ENCODE data around the gene IFIH1. TPM values are rescaled to one million over a fixed set of nuclear protein-coding genes. Genes with fewer than 3 reads are reported as not detected.

Gene IFIH1
- total and polyA plus RNA-seq, 2 experiments from 2014 or later, result 1.2 to 2.5 TPM

DNA sequence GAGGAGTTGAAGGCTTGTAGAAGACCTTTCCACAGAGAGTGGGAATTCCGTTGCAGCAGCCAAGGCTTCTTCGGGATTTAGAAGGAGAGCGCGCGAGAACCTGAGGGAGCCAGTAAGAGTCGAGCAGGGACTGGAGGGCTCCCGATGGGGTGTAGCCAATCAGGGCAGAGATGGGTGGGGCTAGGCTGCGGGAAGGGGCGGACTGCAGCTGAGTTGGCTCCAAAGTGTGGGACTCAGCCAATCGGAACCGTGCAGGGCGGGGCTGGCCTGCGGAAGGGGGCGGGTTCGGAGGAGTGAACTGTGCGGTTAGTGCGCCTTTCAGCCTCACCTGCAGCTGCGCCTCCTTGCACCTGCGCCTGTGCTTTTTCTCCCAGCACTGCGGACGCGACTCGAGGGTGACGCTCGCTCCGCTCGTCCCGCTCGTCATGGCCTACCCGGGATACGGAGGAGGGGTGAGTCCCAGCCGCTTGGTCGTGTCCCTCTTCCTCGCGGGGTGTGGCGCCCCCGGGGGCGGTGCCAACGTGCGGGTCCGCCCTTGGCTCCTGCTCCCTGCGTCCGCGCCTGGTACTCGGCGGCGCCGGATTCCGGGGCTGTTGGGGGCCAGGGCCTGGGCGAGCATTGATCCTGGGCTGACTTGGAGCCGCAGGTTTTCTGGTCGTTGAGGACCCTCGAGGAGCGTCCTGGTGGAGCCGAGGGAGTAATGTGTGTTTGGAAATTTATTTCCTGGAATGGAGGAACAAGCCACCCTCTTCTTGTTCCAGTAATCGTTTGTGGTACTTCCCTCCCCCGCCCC lies 25.5 kb upstream of the IFIH1 start, which contains the start of gene GCA:
Gene GCA, plus strand, starts transcription at position 309 of the 793 bp plus-strand sequence. Its CDS starts 117 bp downstream, at position 426.
- peak within 1 kb of the TSS; percentile 95 for H3K4me3 Mint-ChIP-seq
- peaks cover 3% of the 10 kb centered on the region for H3K27me3 Mint-ChIP-seq (ENCODE audit: insufficient read depth, low read depth, poor library complexity)
- Histone ChIP-seq H3K79me2 (replicated peaks; ENCODE audit: insufficient read depth) (peaks cover 30% of the 10 kb centered on the region), H4K20me1 (replicated peaks; ENCODE audit: insufficient read depth) (peaks cover 6% of the 10 kb centered on the region), H3K4me3 (peak within 1 kb of the TSS; percentile 60), H3K9me2 (ENCODE audit: insufficient read depth) (peaks cover 5% of the 10 kb centered on the region; the same call in 1 of the 2 replicates), H3K27me3 (ENCODE audit: insufficient read depth) (no peaks in the 10 kb centered on the region), H2AFZ (peak within 1 kb of the TSS; percentile 90), H3F3A (replicated peaks; ENCODE audit: low read depth) (no peaks in the 10 kb centered on the region), H3K4me2 (peak within 1 kb of the TSS; percentile 80), H3K36me3 (ENCODE audit: insufficient read depth) (no peaks in the 10 kb centered on the region), H3K27ac (ENCODE audit: low read depth) (no peak within 1 kb of the TSS), H3K4me1 (ENCODE audit: insufficient read depth) (peaks cover 6% of the 10 kb centered on the region)
- ATAC-seq (peak; percentile 98), DNase-seq (ENCODE audit: low spot score) (peak; percentile 98)
- no peak for TF ChIP-seq ZNF331 (CRISPR knock-in tag; IDR thresholded peaks at IDR 0.05; ENCODE audit: low read depth)
- TF ChIP-seq CREB1 (CRISPR knock-in tag; IDR thresholded peaks at IDR 0.05; ENCODE audit: low read depth), result peak; percentile 74; the same call in 1 of the 2 replicates
- TF ChIP-seq, protein P1, sequence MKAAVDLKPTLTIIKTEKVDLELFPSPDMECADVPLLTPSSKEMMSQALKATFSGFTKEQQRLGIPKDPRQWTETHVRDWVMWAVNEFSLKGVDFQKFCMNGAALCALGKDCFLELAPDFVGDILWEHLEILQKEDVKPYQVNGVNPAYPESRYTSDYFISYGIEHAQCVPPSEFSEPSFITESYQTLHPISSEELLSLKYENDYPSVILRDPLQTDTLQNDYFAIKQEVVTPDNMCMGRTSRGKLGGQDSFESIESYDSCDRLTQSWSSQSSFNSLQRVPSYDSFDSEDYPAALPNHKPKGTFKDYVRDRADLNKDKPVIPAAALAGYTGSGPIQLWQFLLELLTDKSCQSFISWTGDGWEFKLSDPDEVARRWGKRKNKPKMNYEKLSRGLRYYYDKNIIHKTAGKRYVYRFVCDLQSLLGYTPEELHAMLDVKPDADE (IDR thresholded peaks at IDR 0.05), result 0 out of 2 replicates have a peak, but pooled peaks have one; percentile 26
- TF ChIP-seq, protein P2, sequence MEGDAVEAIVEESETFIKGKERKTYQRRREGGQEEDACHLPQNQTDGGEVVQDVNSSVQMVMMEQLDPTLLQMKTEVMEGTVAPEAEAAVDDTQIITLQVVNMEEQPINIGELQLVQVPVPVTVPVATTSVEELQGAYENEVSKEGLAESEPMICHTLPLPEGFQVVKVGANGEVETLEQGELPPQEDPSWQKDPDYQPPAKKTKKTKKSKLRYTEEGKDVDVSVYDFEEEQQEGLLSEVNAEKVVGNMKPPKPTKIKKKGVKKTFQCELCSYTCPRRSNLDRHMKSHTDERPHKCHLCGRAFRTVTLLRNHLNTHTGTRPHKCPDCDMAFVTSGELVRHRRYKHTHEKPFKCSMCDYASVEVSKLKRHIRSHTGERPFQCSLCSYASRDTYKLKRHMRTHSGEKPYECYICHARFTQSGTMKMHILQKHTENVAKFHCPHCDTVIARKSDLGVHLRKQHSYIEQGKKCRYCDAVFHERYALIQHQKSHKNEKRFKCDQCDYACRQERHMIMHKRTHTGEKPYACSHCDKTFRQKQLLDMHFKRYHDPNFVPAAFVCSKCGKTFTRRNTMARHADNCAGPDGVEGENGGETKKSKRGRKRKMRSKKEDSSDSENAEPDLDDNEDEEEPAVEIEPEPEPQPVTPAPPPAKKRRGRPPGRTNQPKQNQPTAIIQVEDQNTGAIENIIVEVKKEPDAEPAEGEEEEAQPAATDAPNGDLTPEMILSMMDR (conservative IDR thresholded peaks at IDR 0.05; ENCODE audit: low read depth in 2 of 2), result no peak; a peak in 1 of 4 replicates
- TF ChIP-seq POLR2AphosphoS5 (IDR thresholded peaks at IDR 0.05; ENCODE audit: low read depth), result peak; percentile 95
- H3K9me3 Mint-ChIP-seq, result no peaks in the 10 kb centered on the region
- H3K4me1 Mint-ChIP-seq, result peaks cover 11% of the 10 kb centered on the region; the same call in 2 of the 3 replicates
- H3K27ac Mint-ChIP-seq, result peak within 1 kb of the TSS; percentile 92
- H3K36me3 Mint-ChIP-seq (ENCODE audit: low read depth), result no peaks in the 10 kb centered on the region; the same call in 2 of the 3 replicates

DNA sequence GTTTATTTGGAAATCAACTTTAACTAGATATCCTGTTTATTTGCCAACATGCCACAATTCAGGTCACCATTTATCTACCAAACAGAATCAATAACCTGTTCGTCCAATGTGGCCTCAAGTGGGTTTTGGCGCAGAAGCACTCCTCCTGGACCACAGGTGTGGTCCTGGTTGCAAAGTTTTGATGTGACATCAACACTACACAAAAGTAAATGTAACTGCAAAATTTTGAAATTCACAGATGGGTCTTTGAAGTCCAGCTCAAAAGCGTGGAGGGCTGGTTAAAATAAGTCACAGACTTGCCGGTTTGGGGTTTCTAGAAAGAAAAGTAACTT lies 25.0 kb upstream of the IFIH1 start:
- Mint-ChIP-seq H3K27me3 (ENCODE audit: insufficient read depth, low read depth, poor library complexity) (peaks cover 3% of the 10 kb centered on the region), H3K9me3 (no peaks in the 10 kb centered on the region), H3K27ac (peak overlapping the region; percentile 86), H3K36me3 (ENCODE audit: low read depth) (no peaks in the 10 kb centered on the region; the same call in 2 of the 3 replicates), H3K4me3 (peak overlapping the region; percentile 95), H3K4me1 (peaks cover 11% of the 10 kb centered on the region; the same call in 2 of the 3 replicates)
- peak overlapping the region; percentile 80 for H3K4me2 ChIP-seq
- peak overlapping the region; percentile 52 for H3K4me3 ChIP-seq
- no peaks in the 10 kb centered on the region for H3K36me3 ChIP-seq (ENCODE audit: insufficient read depth)
- peaks cover 6% of the 10 kb centered on the region for H3K4me1 ChIP-seq (ENCODE audit: insufficient read depth)
- ATAC-seq (no peak), DNase-seq (ENCODE audit: low spot score) (no peak)
- H3K79me2 ChIP-seq (replicated peaks; ENCODE audit: insufficient read depth), result peaks cover 30% of the 10 kb centered on the region
- H3K9me2 ChIP-seq (ENCODE audit: insufficient read depth), result peaks cover 5% of the 10 kb centered on the region; the same call in 1 of the 2 replicates
- no peaks in the 10 kb centered on the region for H3K27me3 ChIP-seq (ENCODE audit: insufficient read depth)
- H2AFZ ChIP-seq, result peak overlapping the region; percentile 90
- peaks cover 6% of the 10 kb centered on the region for H4K20me1 ChIP-seq (replicated peaks; ENCODE audit: insufficient read depth)
- no peaks in the 10 kb centered on the region for H3F3A ChIP-seq (replicated peaks; ENCODE audit: low read depth)
- no peak overlapping the region for H3K27ac ChIP-seq (ENCODE audit: low read depth)
- TF ChIP-seq, protein P3, sequence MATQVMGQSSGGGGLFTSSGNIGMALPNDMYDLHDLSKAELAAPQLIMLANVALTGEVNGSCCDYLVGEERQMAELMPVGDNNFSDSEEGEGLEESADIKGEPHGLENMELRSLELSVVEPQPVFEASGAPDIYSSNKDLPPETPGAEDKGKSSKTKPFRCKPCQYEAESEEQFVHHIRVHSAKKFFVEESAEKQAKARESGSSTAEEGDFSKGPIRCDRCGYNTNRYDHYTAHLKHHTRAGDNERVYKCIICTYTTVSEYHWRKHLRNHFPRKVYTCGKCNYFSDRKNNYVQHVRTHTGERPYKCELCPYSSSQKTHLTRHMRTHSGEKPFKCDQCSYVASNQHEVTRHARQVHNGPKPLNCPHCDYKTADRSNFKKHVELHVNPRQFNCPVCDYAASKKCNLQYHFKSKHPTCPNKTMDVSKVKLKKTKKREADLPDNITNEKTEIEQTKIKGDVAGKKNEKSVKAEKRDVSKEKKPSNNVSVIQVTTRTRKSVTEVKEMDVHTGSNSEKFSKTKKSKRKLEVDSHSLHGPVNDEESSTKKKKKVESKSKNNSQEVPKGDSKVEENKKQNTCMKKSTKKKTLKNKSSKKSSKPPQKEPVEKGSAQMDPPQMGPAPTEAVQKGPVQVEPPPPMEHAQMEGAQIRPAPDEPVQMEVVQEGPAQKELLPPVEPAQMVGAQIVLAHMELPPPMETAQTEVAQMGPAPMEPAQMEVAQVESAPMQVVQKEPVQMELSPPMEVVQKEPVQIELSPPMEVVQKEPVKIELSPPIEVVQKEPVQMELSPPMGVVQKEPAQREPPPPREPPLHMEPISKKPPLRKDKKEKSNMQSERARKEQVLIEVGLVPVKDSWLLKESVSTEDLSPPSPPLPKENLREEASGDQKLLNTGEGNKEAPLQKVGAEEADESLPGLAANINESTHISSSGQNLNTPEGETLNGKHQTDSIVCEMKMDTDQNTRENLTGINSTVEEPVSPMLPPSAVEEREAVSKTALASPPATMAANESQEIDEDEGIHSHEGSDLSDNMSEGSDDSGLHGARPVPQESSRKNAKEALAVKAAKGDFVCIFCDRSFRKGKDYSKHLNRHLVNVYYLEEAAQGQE (IDR thresholded peaks at IDR 0.05; ENCODE audit: unreplicated experiment), result no peak
- TF ChIP-seq, protein P4, sequence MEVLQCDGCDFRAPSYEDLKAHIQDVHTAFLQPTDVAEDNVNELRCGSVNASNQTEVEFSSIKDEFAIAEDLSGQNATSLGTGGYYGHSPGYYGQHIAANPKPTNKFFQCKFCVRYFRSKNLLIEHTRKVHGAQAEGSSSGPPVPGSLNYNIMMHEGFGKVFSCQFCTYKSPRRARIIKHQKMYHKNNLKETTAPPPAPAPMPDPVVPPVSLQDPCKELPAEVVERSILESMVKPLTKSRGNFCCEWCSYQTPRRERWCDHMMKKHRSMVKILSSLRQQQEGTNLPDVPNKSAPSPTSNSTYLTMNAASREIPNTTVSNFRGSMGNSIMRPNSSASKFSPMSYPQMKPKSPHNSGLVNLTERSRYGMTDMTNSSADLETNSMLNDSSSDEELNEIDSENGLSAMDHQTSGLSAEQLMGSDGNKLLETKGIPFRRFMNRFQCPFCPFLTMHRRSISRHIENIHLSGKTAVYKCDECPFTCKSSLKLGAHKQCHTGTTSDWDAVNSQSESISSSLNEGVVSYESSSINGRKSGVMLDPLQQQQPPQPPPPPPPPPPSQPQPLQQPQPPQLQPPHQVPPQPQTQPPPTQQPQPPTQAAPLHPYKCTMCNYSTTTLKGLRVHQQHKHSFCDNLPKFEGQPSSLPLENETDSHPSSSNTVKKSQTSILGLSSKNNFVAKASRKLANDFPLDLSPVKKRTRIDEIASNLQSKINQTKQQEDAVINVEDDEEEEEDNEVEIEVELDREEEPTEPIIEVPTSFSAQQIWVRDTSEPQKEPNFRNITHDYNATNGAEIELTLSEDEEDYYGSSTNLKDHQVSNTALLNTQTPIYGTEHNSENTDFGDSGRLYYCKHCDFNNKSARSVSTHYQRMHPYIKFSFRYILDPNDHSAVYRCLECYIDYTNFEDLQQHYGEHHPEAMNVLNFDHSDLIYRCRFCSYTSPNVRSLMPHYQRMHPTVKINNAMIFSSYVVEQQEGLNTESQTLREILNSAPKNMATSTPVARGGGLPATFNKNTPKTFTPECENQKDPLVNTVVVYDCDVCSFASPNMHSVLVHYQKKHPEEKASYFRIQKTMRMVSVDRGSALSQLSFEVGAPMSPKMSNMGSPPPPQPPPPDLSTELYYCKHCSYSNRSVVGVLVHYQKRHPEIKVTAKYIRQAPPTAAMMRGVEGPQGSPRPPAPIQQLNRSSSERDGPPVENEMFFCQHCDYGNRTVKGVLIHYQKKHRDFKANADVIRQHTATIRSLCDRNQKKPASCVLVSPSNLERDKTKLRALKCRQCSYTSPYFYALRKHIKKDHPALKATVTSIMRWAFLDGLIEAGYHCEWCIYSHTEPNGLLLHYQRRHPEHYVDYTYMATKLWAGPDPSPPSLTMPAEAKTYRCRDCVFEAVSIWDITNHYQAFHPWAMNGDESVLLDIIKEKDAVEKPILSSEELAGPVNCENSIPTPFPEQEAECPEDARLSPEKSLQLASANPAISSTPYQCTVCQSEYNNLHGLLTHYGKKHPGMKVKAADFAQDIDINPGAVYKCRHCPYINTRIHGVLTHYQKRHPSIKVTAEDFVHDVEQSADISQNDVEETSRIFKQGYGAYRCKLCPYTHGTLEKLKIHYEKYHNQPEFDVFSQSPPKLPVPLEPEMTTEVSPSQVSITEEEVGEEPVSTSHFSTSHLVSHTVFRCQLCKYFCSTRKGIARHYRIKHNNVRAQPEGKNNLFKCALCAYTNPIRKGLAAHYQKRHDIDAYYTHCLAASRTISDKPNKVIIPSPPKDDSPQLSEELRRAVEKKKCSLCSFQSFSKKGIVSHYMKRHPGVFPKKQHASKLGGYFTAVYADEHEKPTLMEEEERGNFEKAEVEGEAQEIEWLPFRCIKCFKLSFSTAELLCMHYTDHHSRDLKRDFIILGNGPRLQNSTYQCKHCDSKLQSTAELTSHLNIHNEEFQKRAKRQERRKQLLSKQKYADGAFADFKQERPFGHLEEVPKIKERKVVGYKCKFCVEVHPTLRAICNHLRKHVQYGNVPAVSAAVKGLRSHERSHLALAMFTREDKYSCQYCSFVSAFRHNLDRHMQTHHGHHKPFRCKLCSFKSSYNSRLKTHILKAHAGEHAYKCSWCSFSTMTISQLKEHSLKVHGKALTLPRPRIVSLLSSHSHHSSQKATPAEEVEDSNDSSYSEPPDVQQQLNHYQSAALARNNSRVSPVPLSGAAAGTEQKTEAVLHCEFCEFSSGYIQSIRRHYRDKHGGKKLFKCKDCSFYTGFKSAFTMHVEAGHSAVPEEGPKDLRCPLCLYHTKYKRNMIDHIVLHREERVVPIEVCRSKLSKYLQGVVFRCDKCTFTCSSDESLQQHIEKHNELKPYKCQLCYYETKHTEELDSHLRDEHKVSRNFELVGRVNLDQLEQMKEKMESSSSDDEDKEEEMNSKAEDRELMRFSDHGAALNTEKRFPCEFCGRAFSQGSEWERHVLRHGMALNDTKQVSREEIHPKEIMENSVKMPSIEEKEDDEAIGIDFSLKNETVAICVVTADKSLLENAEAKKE (CRISPR knock-in tag; IDR thresholded peaks at IDR 0.05), result peak; percentile 86

All from GM23338 (cell line).